HEK293 (cell line): Measurements from ENCODE around the gene VPREB3.

Experiments
- CTCF ChIA-PET: fragments of 350-600 bp; formaldehyde crosslinking; extraction: SDS; loops from one replicate; lab custom pipeline; 2021; ENCODE audit warnings: antibody characterized with exemption; lab: Yijun Ruan, JAX
- POLR2A ChIA-PET: fragments of 300-600 bp; formaldehyde crosslinking; extraction: SDS; loops from one replicate; lab custom pipeline; 2020; ENCODE audit warnings: antibody characterized with exemption, inconsistent platforms; lab: Yijun Ruan, JAX
- H3K27ac ChIP-seq: fragments of 200-500 bp; sonication (Bioruptor generic); 2 replicates; pipeline ENCODE4 v1.5.1; 2014; ENCODE audit warnings: low read depth, low read length, control low read depth, inconsistent platforms; ENCODE audit errors: extremely low read depth
- H3K36me3 ChIP-seq, 2 experiments: fragments of 200-500 bp in 1 of 2; sonication (Bioruptor generic) in 1 of 2; 1 replicate in 1 of 2; 2 replicates in 1 of 2; pipeline ENCODE4 v1.5.1; 2014 to 2017; ENCODE audit warnings: inconsistent platforms in 2 of 2, low read length in 2 of 2; ENCODE audit not compliant: control insufficient read depth in 2 of 2, insufficient read depth in 1 of 2
- H3K4me1 ChIP-seq: fragments of 200-500 bp; sonication (Bioruptor generic); 2 replicates; pipeline ENCODE4 v1.5.1; 2014; ENCODE audit warnings: mild to moderate bottlenecking, low read length, inconsistent platforms; ENCODE audit not compliant: control insufficient read depth, insufficient read depth
- H3K4me3 ChIP-seq: 2 replicates; pipeline ENCODE4 v1.5.1; 2011; ENCODE audit warnings: low read depth, mild to moderate bottlenecking, control low read depth, low read length, moderate library complexity
- H3K9me3 ChIP-seq: fragments of 200-500 bp; sonication (Bioruptor generic); 2 replicates; pipeline ENCODE4 v1.5.1; 2014; ENCODE audit warnings: low read depth, low read length, inconsistent platforms; ENCODE audit not compliant: control insufficient read depth, insufficient read depth
- BCL6B ChIP-seq: fragments of 450-650 bp; formaldehyde crosslinking; IDR thresholded peaks from 2 replicates; pipeline ENCODE4 v1.5.1; 2017; ENCODE audit warnings: missing biosample characterization, missing genetic modification characterization
- GLI2 ChIP-seq: fragments of 450-650 bp; formaldehyde crosslinking; IDR thresholded peaks from 2 replicates; pipeline ENCODE4; 2017; ENCODE audit warnings: missing biosample characterization, missing genetic modification characterization, low read depth, borderline replicate concordance
- HOXD13 ChIP-seq: sonication (generic); formaldehyde crosslinking; IDR thresholded peaks from 2 replicates; pipeline ENCODE4 v1.8.0; 2022; ENCODE audit warnings: missing genetic modification reagents, borderline replicate concordance
- KLF1 ChIP-seq: fragments of 450-650 bp; formaldehyde crosslinking; IDR thresholded peaks from 2 replicates; pipeline ENCODE4 v1.5.1; 2016; ENCODE audit warnings: missing biosample characterization, missing genetic modification characterization
- KLF9 ChIP-seq: fragments of 450-650 bp; formaldehyde crosslinking; IDR thresholded peaks from 2 replicates; pipeline ENCODE4 v1.5.1; 2016; ENCODE audit warnings: missing biosample characterization, missing genetic modification characterization, low read depth
- MEIS1 ChIP-seq: sonication (generic); formaldehyde crosslinking; IDR thresholded peaks from 2 replicates; pipeline ENCODE4 v1.8.1; 2022; ENCODE audit warnings: missing genetic modification reagents, mild to moderate bottlenecking, borderline replicate concordance
- MYNN ChIP-seq: fragments of 450-650 bp; formaldehyde crosslinking; IDR thresholded peaks from 2 replicates; pipeline ENCODE4 v1.5.1; 2016; ENCODE audit warnings: missing biosample characterization, missing genetic modification characterization, borderline replicate concordance
- OSR2 ChIP-seq: fragments of 450-650 bp; formaldehyde crosslinking; IDR thresholded peaks from 2 replicates; pipeline ENCODE4 v1.5.1; 2016; ENCODE audit warnings: missing biosample characterization, missing genetic modification characterization
- PRDM1 ChIP-seq: fragments of 450-650 bp; formaldehyde crosslinking; IDR thresholded peaks from 2 replicates; pipeline ENCODE4; 2016; ENCODE audit warnings: missing biosample characterization, missing genetic modification characterization
- SALL2 ChIP-seq: fragments of 450-650 bp; formaldehyde crosslinking; IDR thresholded peaks from 2 replicates; pipeline ENCODE4 v1.5.0; 2017; ENCODE audit warnings: missing biosample characterization, mild to moderate bottlenecking, missing genetic modification characterization, borderline replicate concordance
- WT1 ChIP-seq: fragments of 450-650 bp; formaldehyde crosslinking; IDR thresholded peaks from 2 replicates; pipeline ENCODE4 v1.5.1; 2016; ENCODE audit warnings: missing biosample characterization, missing genetic modification characterization
- ZBTB20 ChIP-seq: fragments of 450-650 bp; formaldehyde crosslinking; IDR thresholded peaks from 2 replicates; pipeline ENCODE4 v1.5.1; 2016; ENCODE audit warnings: missing biosample characterization, missing genetic modification characterization
- ZBTB48 ChIP-seq: fragments of 450-650 bp; formaldehyde crosslinking; IDR thresholded peaks from 2 replicates; pipeline ENCODE4 v1.5.1; 2016; ENCODE audit warnings: missing biosample characterization, missing genetic modification characterization
- ZEB2 ChIP-seq: fragments of 450-650 bp; formaldehyde crosslinking; IDR thresholded peaks from 2 replicates; pipeline ENCODE4 v1.5.1; 2016; ENCODE audit warnings: missing biosample characterization, missing genetic modification characterization
- ZFP41 ChIP-seq: fragments of 450-650 bp; formaldehyde crosslinking; IDR thresholded peaks from 2 replicates; pipeline ENCODE4 v1.5.1; 2016; ENCODE audit warnings: missing biosample characterization, missing genetic modification characterization, borderline replicate concordance
- ZNF138 ChIP-seq: fragments of 450-650 bp; formaldehyde crosslinking; IDR thresholded peaks from 2 replicates; pipeline ENCODE4 v1.5.1; 2016; ENCODE audit warnings: missing biosample characterization, missing genetic modification characterization, borderline replicate concordance
- ZNF174 ChIP-seq: fragments of 450-650 bp; formaldehyde crosslinking; IDR thresholded peaks from 2 replicates; pipeline ENCODE4 v1.5.0; 2017; ENCODE audit warnings: missing biosample characterization, mild to moderate bottlenecking, missing genetic modification characterization
- ZNF184 ChIP-seq: fragments of 450-650 bp; IDR thresholded peaks from 2 replicates; pipeline ENCODE4 v1.5.1; 2018; ENCODE audit warnings: missing biosample characterization, mild to moderate bottlenecking, missing genetic modification characterization
- ZNF335 ChIP-seq: fragments of 450-650 bp; formaldehyde crosslinking; conservative IDR thresholded peaks from 2 replicates; pipeline ENCODE4 v1.5.1; 2016; ENCODE audit warnings: missing biosample characterization, missing genetic modification characterization
- ZNF366 ChIP-seq: fragments of 450-650 bp; formaldehyde crosslinking; conservative IDR thresholded peaks from 2 replicates; pipeline ENCODE4 v1.5.1; 2016; ENCODE audit warnings: missing biosample characterization, missing genetic modification characterization
- ZNF37A ChIP-seq: fragments of 450-650 bp; IDR thresholded peaks from 2 replicates; pipeline ENCODE4 v1.5.1; 2018; ENCODE audit warnings: missing biosample characterization, missing genetic modification characterization
- ZNF433 ChIP-seq: fragments of 450-650 bp; formaldehyde crosslinking; IDR thresholded peaks from 2 replicates; pipeline ENCODE4 v1.5.1; 2016; ENCODE audit warnings: missing biosample characterization, missing genetic modification characterization, low read depth
- ZNF48 ChIP-seq: fragments of 450-650 bp; formaldehyde crosslinking; IDR thresholded peaks from 2 replicates; pipeline ENCODE4 v1.5.1; 2016; ENCODE audit warnings: missing biosample characterization, missing genetic modification characterization
- ZNF549 ChIP-seq: fragments of 450-650 bp; IDR thresholded peaks from 2 replicates; pipeline ENCODE4 v1.5.1; 2018; ENCODE audit warnings: missing biosample characterization, missing genetic modification characterization, mild to moderate bottlenecking, inconsistent platforms, moderate library complexity
- ZNF596 ChIP-seq: fragments of 450-650 bp; IDR thresholded peaks from 2 replicates; pipeline ENCODE4 v1.5.0; 2018; ENCODE audit warnings: missing biosample characterization, mild to moderate bottlenecking, missing genetic modification characterization, moderate library complexity
- ZNF610 ChIP-seq: fragments of 450-650 bp; formaldehyde crosslinking; IDR thresholded peaks from 2 replicates; pipeline ENCODE4 v1.5.1; 2016; ENCODE audit warnings: missing biosample characterization, missing genetic modification characterization, borderline replicate concordance
- ZSCAN23 ChIP-seq: fragments of 450-650 bp; formaldehyde crosslinking; IDR thresholded peaks from 2 replicates; pipeline ENCODE4 v1.5.1; 2016; ENCODE audit warnings: missing biosample characterization, missing genetic modification characterization
- ZSCAN4 ChIP-seq: fragments of 450-650 bp; formaldehyde crosslinking; IDR thresholded peaks from 2 replicates; pipeline ENCODE4 v1.5.1; 2017; ENCODE audit warnings: missing biosample characterization, missing genetic modification characterization
- TF ChIP-seq, protein P1 (sequence below): fragments of 450-650 bp; formaldehyde crosslinking; IDR thresholded peaks from 2 replicates; pipeline ENCODE4 v1.5.1; 2016; ENCODE audit warnings: missing biosample characterization, missing genetic modification characterization
- TF ChIP-seq, protein P2 (sequence below): fragments of 450-650 bp; formaldehyde crosslinking; IDR thresholded peaks from 2 replicates; pipeline ENCODE4 v1.5.1; 2016; ENCODE audit warnings: missing biosample characterization, missing genetic modification characterization
- TF ChIP-seq, protein P3 (sequence below): fragments of 450-650 bp; formaldehyde crosslinking; IDR thresholded peaks from 2 replicates; pipeline ENCODE4 v1.5.1; 2017; ENCODE audit warnings: missing biosample characterization, missing genetic modification characterization
- TF ChIP-seq, protein P4 (sequence below): IDR thresholded peaks from 2 replicates; pipeline ENCODE4 v1.6.1; 2011; ENCODE audit warnings: mild to moderate bottlenecking, low read depth, low read length, borderline replicate concordance

The VPREB3 gene

DNA sequence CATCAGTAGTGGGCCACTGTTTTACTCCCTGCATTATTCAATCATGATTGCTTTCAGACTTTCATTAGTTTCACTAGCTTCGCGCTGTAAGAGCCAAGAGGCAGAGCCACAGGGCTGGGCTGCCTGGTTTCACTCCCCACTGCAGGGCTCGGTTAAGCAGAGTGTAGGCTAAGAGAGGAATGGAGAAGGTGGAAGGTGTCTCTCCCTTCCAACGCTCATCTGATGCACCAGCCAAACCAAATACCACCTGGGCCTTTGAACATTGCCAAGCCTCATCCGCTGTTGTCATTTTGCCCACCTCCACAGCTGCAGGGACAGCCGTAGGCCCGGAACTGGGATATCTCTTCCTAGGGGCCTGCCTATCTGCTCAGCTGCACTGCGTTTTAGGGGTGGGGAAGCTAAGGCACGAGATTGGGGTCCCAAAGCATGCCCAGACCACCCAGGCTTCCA, 32.1 kb upstream of the VPREB3 start:
- Histone ChIP-seq H3K4me3 (peak overlapping the region; percentile 85), H3K36me3 (peaks cover 4 to 9% of the 10 kb centered on the region in 2 experiments), H3K4me1 (peaks cover 9% of the 10 kb centered on the region), H3K27ac (peak overlapping the region; percentile 99), H3K9me3 (no peaks in the 10 kb centered on the region)
- CTCF ChIA-PET, result interaction anchor here (0.9 to 1.0 kb wide), 2 partner anchors 16 to 71 kb away, joined by 3 read pairs; partner anchors contain the start of gene SLC2A11
- POLR2A ChIA-PET, result interaction anchor here (1.1 to 1.2 kb wide), 2 partner anchors 12 to 71 kb away, joined by 4 to 5 read pairs; partner anchors contain the start of gene SLC2A11
- TF ChIP-seq ZNF433 (tag by site-specific recombination) (no peak), KLF9 (tag by site-specific recombination) (no peak), ZEB2 (tag by site-specific recombination) (no peak), ZNF596 (no peak), MYNN (no peak), ZNF610 (tag by site-specific recombination) (no peak), ZSCAN23 (tag by site-specific recombination) (no peak), BCL6B (tag by site-specific recombination) (no peak), ZNF335 (tag by site-specific recombination) (0 out of 2 replicates have a peak, but pooled peaks have one; percentile 10), HOXD13 (CRISPR knock-in tag) (no peak), SALL2 (tag by site-specific recombination) (no peak), ZNF138 (tag by site-specific recombination) (no peak), MEIS1 (CRISPR knock-in tag) (no peak), ZBTB20 (no peak), ZNF184 (tag by site-specific recombination) (no peak), OSR2 (tag by site-specific recombination) (0 out of 2 replicates have a peak, but pooled peaks have one; percentile 26), ZSCAN4 (tag by site-specific recombination) (no peak), KLF1 (tag by site-specific recombination) (no peak), ZNF366 (tag by site-specific recombination) (no peak), GLI2 (tag by site-specific recombination) (no peak), PRDM1 (tag by site-specific recombination) (peak; percentile 79), ZNF37A (tag by site-specific recombination) (no peak), ZNF174 (tag by site-specific recombination) (no peak), WT1 (tag by site-specific recombination) (no peak), ZNF48 (no peak), ZNF549 (tag by site-specific recombination) (no peak), ZBTB48 (tag by site-specific recombination) (peak; percentile 65; the same call in 1 of the 2 replicates), ZFP41 (tag by site-specific recombination) (no peak)
- TF ChIP-seq, protein P1, sequence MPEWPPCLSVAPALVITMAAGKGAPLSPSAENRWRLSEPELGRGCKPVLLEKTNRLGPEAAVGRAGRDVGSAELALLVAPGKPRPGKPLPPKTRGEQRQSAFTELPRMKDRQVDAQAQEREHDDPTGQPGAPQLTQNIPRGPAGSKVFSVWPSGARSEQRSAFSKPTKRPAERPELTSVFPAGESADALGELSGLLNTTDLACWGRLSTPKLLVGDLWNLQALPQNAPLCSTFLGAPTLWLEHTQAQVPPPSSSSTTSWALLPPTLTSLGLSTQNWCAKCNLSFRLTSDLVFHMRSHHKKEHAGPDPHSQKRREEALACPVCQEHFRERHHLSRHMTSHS, result no peak
- TF ChIP-seq, protein P2, sequence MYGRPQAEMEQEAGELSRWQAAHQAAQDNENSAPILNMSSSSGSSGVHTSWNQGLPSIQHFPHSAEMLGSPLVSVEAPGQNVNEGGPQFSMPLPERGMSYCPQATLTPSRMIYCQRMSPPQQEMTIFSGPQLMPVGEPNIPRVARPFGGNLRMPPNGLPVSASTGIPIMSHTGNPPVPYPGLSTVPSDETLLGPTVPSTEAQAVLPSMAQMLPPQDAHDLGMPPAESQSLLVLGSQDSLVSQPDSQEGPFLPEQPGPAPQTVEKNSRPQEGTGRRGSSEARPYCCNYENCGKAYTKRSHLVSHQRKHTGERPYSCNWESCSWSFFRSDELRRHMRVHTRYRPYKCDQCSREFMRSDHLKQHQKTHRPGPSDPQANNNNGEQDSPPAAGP (tag by site-specific recombination), result no peak
- TF ChIP-seq, protein P3, sequence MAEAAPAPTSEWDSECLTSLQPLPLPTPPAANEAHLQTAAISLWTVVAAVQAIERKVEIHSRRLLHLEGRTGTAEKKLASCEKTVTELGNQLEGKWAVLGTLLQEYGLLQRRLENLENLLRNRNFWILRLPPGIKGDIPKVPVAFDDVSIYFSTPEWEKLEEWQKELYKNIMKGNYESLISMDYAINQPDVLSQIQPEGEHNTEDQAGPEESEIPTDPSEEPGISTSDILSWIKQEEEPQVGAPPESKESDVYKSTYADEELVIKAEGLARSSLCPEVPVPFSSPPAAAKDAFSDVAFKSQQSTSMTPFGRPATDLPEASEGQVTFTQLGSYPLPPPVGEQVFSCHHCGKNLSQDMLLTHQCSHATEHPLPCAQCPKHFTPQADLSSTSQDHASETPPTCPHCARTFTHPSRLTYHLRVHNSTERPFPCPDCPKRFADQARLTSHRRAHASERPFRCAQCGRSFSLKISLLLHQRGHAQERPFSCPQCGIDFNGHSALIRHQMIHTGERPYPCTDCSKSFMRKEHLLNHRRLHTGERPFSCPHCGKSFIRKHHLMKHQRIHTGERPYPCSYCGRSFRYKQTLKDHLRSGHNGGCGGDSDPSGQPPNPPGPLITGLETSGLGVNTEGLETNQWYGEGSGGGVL (tag by site-specific recombination), result no peak
- TF ChIP-seq, protein P4, sequence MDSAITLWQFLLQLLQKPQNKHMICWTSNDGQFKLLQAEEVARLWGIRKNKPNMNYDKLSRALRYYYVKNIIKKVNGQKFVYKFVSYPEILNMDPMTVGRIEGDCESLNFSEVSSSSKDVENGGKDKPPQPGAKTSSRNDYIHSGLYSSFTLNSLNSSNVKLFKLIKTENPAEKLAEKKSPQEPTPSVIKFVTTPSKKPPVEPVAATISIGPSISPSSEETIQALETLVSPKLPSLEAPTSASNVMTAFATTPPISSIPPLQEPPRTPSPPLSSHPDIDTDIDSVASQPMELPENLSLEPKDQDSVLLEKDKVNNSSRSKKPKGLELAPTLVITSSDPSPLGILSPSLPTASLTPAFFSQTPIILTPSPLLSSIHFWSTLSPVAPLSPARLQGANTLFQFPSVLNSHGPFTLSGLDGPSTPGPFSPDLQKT, result no peak
